Stimulated activated CD8-positive, alpha-beta memory T cell treated with anti-CD3 and anti-CD28 coated beads, Interleukin-4, amount 100 ng/mL, for 4 hours (primary cell): ENCODE data around the gene RPS6KA2.

Experiments used
- DNase-seq, 2 donors: peaks; one replicate each; pipeline ENCODE4 v3.0.0-alpha.2; 2020; ENCODE audit warnings: low read depth in 2 of 2, low spot score in 1 of 2

Gene RPS6KA2

DNA sequence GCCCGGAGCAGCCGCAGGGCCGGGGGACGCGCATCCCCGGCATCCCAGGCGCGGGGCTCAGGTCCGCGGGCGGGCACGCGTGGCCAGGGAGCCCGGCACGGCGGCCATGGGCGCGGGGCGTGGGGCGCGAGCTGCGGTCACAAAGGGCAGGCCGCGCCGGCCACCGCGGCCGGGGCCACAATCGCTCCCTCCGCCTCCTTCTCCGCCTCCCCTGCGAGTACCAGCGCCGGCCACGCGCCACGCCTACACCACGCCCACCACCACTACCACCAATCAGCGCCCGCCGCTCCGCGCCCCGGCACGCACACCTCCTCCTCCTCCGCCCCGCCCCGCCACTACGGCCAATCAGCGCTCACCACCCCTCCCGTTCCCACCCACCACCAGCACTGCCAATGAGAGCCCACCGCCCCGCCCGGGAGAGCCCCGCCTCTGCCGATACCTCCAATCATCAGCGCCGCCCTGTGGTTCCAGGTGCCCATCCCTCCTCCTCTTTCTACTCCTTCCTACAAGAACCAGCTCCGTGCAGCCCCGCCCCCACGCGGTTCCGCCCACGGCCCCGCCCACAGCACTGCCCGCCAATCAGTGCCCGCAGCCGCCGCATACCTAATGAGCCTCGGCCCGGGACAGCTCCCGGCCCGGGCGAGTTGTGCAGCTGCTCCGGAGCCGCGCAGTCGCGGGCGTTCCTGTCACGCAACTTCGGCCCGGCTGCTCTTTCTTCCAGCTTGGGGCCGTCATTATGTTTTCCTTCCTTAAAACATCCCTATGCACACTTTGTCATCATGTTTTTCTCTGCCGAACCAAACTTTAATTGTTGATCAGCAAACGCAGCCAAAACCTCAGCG is at the start of gene RPS6KA2:
RPS6KA2 (minus strand) TSS at position 219 of the 842 bp plus-strand sequence. CDS start 232 bp downstream, outside the sequence.
- DNase-seq: peak; percentile 98 to 100

DNA sequence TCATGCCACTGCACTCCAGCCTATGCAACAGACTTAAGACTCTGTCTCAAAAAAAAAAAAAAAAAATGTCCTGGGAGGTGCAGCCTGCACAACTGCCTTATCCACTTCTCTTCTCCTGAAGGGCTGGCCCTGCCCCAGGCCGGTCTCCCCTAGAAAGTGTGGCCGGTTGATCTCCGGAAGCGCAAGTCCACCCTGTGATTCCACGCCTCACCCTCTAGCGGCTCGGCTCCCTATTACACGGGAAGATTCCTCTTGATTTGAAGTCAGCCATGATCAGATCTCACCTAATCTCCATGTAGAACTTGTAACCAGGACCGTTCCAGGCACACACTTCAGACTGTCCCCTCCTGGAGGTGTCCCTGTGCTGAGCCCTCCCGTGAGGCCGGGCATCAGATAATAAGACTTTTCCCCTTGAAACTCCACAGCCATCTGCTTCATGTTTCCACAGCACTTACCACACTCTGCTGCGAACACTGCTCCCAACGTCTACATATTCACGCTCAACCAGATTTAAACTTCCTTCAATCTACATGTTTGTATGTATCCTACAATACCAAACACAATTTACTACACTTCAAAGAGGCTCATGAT is 49.3 kb upstream of the RPS6KA2 start:
- no peak for DNase-seq

DNA sequence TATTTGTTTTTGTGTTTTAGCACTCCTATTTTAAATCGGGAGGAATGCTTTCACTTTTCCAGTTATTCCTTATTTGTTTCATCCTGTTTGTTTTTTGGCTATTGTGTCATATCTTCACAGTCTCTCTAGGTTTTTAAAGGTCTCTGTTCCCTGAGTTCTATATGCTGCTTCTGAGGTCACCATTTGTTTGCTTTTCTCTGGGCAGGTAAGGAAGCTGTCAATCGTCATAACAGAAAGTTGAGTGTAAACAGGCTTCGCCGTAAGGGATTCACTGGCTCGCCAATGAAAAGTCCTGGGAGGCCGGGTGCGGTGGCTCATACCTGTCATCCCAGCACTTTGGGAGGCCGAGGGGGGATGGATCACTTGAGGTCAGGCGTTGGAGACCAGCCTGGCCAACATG is 48.7 kb upstream of the RPS6KA2 start:
- DNase-seq: no peak

GRCh38 chr6:166673309-166673708 is 46.3 kb upstream of the RPS6KA2 start:
- DNase-seq: no peak

- no peak for DNase-seq
Observed at GRCh38 chr6:166672624-166673206, 45.7 kb upstream of the RPS6KA2 start.

DNA sequence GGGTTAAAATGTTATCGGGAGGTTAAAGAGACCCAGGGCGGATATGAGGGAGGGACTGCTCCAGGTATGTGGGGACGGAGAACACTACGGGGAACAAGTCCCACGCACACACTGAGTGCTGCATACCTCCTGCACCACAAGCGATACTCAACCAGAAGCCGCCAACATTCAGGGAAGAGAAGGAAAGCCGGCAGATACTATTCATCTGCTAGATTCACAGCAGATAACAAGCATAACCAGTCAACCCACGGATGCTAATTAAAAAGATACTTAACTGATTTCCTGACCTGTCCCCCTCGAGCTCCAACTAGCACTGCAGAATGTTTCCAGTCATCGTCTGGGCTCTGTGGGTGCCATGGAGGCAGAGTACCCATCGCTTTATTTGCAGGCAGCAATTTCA is 45.1 kb upstream of the RPS6KA2 start:
- no peak for DNase-seq

DNA sequence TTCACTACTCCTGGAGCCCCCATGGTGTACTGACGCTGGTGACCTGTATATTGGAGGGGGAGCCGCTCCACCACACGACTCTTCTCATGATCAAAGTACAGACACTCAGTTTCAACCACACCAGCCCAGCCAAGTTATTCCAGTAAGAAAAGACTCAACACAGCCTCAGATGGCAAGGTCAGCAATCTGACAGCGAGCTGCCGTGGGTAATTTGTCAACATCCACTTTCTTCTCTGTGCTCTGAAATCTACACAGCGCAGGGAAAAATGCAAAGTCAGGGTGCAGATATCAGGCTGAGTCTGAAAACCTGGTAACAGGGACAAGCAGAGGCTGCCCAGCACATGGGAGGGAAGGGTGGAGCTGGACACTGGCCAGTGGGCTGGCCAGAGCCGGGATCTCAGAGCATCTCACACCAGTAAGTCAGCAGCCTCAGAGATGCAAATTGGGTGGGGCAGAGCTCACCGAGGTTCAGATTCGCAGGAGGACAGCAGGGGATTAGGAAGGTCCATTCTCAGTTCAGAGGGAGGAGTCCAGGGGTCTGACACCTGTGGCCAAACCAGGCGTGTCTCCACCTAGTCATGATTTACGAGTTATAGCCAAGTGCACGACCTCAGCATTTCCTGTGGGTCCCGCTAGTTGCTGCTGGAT is 44.5 kb upstream of the RPS6KA2 start:
- no peak for DNase-seq

- no peak for DNase-seq
Observed at GRCh38 chr6:166670894-166671293, 43.8 kb upstream of the RPS6KA2 start.

DNA sequence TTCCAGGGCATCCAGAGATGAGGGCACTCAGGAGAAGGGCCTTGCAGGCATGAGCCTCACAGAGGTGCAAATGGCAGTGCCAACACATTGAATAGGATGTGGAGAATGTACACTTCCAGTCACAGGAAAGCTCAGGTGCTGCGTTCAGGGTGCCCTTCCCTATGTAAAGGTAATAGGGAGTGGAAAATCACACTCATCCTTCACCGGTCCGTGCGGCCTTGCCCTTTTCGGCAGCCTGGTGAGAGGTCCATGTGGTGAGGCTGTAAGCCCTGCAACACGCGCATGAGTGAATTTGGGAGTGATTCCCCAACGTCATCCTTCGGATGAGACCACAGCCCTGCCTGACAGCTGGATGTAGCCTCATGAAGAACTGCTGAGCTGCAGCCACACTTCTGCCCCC is 43.0 kb upstream of the RPS6KA2 start:
- no peak for DNase-seq

GRCh38 chr6:166667796-166668610 is 41.0 kb upstream of the RPS6KA2 start:
- DNase-seq: no peak

GRCh38 chr6:166664135-166664534 is 37.1 kb upstream of the RPS6KA2 start:
- DNase-seq: no peak

DNA sequence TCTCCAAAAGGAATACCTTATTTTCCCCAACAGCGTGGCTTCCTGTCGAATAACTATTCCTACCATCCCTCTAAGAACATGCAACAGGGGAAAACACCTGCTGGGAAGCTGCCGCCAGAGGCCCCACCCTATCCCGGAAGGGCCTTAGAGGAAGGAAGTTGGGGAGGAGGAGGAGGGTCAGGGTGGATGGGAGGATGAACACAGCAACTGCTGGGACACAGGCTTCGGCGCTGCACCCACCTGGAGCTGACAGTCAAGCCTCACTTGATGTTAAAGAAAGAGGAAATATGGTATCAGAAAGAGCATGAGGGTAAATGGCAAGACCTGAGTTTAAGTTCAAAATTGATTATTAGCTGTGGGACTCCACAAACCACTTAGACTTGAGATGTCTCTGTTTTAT is 36.5 kb upstream of the RPS6KA2 start:
- no peak for DNase-seq

DNA sequence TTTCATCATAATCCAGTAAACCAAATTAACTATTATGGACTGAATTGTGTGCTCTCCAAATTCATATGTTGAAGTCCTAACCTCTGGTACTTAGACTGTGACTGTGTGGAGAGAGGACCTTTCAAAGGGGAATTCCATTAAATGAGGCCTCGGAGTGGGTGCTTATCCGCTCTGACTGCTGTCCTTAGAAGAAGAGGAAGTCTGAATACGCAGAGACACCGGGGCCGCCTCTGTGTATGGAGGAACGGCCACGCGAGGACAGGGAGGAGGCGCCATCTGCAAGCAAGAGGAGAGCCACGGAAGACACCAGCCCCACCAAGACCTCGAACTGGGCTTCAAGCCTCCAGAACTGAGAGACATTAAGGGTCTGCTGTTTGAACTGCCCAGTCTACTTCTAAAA is 35.6 kb upstream of the RPS6KA2 start:
- no peak for DNase-seq

DNA sequence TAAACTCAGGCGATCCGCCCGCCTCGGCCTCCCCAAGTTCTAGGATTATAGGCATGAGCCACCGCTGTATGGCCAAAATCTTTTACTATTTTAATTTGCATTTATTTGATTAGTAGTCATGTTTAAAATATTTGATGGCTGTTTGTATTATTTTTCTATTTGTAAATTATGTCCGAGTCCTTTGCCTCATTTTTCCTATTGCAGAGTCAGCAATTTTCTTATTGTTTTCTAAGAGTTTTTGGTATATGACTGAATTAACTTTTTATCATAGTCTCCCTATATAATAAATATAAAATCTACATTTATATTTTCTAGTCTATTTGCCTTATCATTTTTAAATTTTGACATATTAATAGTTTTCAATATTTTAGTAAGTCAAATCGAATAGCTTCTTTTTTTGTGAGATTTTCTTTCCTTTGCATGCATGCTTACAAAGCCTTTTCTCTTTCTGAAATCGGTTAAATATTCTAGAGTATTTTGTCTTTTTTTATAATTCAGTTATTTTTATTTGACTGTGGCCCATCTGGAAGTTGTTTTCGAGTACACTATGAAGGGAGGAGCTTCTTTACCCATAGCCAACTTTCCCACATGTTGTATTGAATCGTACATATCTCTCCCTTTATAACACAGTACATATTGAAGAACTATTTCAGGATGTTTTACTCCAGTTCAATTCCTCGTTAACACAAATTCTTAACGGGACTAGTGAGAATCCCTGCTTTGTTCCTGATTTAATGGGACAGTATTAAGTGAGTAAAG is 34.5 kb upstream of the RPS6KA2 start:
- no peak for DNase-seq

DNA sequence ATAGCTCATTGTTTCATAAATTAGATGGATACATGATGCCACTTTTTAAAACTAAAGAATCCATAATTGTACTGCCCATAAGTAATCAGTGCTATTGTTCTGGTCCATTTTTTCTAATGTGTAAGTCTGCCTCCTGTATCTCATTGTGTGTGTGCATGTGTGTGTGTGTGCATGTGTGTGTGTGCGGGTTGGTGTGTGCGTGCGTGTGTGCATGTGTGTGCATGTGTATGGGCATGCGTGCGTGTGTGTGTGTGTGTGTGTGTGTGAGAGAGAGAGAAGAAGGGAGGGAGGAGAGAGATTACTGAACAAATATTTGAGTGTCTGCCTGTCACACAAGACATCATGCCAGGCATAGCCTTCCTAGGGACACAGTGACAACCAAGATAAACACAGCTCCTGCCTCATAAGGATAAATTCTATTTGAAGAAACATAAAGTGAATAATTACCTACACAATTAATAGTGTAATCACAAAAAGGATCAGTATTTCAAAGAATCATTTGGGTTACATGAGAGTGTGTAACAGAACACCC is 33.2 kb upstream of the RPS6KA2 start:
- DNase-seq: no peak

GRCh38 chr6:166659581-166659980 is 32.5 kb upstream of the RPS6KA2 start:
- DNase-seq: no peak

GRCh38 chr6:166658792-166659150 is 31.7 kb upstream of the RPS6KA2 start:
- no peak for DNase-seq

DNA sequence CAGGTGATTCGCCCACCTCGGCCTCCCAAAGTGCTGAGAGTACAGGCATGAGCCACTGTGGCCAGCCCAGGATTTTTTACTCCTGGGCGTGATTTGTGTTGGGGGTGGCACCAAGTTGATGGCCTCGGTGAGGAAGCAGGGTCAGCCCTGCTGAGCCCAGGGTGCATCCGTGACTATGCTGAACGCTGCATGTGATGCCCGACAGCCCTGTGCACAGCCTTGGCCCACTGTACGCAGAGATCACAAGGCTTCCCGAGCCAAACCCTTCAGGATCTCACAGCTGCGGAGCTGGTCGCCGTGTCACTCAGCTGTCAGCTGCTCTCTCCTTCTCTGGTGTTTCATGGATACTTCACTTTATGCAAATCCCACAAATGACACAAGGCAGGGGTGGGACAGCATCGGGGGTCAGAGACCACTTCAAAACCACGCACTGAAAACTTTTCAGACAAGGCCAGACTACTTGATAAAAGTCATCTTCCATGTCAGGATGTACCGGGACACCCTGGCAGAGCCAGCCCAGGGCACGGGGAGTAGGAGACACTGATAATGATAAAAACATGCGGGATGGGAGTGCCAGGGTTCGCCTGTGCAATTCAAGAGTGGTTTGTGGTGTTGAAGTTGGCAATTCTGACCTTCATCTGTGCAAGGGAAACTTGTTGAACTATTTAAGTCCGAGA is 31.2 kb upstream of the RPS6KA2 start:
- no peak for DNase-seq

DNA sequence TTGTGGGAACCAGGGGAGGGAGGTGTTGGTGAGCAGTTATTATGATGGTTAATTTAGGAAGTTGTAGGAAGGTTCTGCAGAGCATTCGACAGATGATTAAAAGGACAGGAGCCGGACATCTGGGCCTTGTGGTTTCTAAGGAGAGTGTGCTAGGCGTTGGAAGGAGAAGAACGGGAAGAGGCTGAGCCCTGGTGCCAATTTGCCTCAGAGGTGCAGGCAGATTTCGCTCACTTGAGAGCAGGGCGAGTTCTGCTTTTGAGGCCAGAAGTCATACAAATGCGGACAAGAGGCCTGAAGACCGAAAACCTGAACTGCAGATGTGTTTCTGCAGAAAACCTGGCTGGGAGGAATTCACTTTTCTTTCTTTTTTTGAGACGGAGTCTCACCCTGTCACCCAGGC is 30.5 kb upstream of the RPS6KA2 start:
- DNase-seq: no peak
